Fibroblast of the aortic adventitia (primary cell): ENCODE results near the gene LDLRAD2. TPM values are rescaled to one million over a fixed set of nuclear protein-coding genes. Genes with fewer than 3 reads are reported as not detected.

ENCODE experiments used
- DNase-seq: peaks from one replicate; pipeline ENCODE4 v3.0.0-alpha.2; 2010; ENCODE audit warnings: low read depth
- H3K4me3 ChIP-seq: 2 replicates; pipeline ENCODE4 v1.5.1; 2011; ENCODE audit warnings: low read depth, mild to moderate bottlenecking, control low read depth, low read length, moderate library complexity
- CTCF ChIP-seq: IDR thresholded peaks from 2 replicates; pipeline ENCODE4 v1.5.1; 2011; ENCODE audit warnings: mild to moderate bottlenecking, low read length, control low read depth, inconsistent platforms; ENCODE audit not compliant: insufficient read depth
- total RNA-seq: library from RNA; depleted of rRNA; stranded (reverse); fragments of >200 nt; gene quantifications from 2 replicates; pipeline ENCODE4 v1.2.3, GENCODE V29; 2012; ENCODE audit warnings: low replicate concordance

Gene LDLRAD2
- total RNA-seq, 1 donor: 0.09 TPM

DNA sequence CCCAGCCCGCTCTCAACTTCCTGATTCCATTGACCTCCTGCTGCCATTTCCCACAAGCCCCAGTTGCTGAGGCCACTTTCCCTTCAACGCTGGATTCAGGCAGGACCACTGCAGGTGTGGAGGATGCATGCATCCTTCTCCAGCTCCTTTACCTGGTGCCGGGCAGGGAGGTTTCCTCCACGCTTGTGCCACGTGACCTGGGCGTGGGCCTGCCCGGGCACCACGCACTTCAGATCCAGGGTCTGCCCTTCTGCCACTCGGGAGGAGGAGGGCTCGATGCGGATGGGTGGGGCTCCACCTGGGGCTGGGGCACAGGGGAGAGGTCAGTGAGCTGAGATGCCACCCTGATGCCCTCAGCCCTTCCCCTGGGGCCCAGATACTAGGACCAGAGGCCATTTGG is 31.9 kb downstream of the LDLRAD2 start:
- TF ChIP-seq CTCF: no peak
- H3K4me3 ChIP-seq: no peak overlapping the region
- no peak for DNase-seq

GRCh38 chr1:21845646-21846641 is 33.9 kb downstream of the LDLRAD2 start:
- no peak for DNase-seq
- H3K4me3 ChIP-seq: no peak overlapping the region
- TF ChIP-seq CTCF: no peak

DNA sequence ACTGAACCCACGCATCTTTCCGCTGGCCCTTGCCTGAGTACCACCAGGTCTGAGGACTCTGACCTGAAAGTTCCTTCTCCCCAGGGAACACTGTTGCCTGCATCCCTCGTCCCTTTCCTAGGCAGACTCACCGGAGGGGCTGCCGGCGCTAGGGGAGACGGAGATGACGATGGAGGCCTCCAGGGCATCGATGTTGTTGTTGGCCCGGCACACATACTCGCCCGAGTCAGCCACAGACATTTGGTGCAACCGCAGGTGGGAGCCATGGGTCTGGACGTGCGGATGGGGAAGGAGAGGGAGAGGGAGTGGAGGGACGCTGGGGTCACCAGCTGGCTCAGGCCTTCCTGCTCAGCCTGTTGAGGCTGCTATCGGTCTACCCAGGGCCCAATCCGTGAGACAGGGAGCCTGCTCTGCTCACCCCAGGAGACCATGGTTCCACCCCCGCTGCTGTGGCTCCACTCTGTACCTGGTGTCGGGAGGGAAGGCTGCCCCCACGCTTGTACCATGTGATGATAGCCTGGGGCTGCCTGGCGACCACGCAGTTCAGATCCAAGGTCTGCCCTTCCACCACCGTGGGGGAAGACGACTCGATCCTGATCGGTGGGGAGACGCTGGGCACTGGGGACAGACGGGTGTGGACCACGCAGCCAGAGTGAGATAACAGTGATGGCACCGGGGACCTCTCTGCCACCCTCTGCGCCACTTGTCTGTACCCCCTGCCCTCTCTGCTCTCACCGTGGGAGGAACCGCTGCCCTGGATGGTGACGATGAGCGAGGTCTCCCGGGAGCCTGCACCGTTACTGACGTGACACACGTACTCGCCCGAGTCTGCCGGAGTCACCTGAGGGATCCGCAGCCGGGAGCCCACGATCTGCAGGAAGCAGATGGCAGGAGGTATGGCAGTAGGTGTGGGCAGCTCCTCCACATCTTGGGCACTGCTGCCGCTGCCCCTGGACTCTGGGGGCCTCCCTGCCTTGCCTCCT is 35.4 kb downstream of the LDLRAD2 start:
- no peak for TF ChIP-seq CTCF
- H3K4me3 ChIP-seq: no peak overlapping the region
- DNase-seq: no peak

- H3K4me3 ChIP-seq: no peak overlapping the region
- TF ChIP-seq CTCF: no peak
- DNase-seq: no peak
These were observed 36.6 kb downstream of the LDLRAD2 start for GRCh38 chr1:21848524-21849174.

GRCh38 chr1:21849909-21850576 is 38.0 kb downstream of the LDLRAD2 start:
- no peak for TF ChIP-seq CTCF

More at GRCh38 chr1:21849909-21850576, 38.0 kb downstream of the LDLRAD2 start:
- DNase-seq: no peak
- no peak overlapping the region for H3K4me3 ChIP-seq
